ENCODE results near the gene SLIT3.

SLIT3 gene

DNA sequence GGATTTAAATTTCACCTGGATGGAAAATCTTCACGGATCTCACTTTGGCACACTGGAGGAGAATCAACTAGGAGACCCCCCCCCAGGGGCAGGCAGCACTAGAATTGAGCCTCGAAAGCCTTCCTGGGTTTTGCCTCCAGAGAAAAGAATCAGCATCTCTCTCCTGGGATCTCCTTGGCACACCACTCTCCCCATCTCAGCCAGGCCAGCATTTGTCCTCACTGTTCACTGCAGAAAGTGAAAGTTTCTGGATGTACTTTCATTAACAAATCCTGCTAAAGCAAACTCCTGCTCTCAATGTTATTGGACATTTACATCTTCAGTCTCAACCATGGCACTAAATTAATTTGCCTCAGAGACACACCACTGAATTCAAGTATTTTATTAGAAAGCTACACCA is 312.2 kb downstream of the SLIT3 start:
- H3K4me3 ChIP-seq (ENCODE audit: low read length): no peak overlapping the region
- no peaks in the 10 kb centered on the region for H4K20me1 ChIP-seq (ENCODE audit: insufficient read depth, low read length)
- no peaks in the 10 kb centered on the region for H3K79me2 ChIP-seq (ENCODE audit: low read length)
- H3K27ac ChIP-seq (ENCODE audit: low read length): no peak overlapping the region
- peaks cover 43% of the 10 kb centered on the region for H3K27me3 ChIP-seq (ENCODE audit: low read depth, low read length)
- no peak overlapping the region for H3K9ac ChIP-seq (ENCODE audit: low read length)
- H3K9me3 ChIP-seq (ENCODE audit: insufficient read depth, low read length): no peaks in the 10 kb centered on the region
- H3K4me2 ChIP-seq (ENCODE audit: low read length): no peak overlapping the region
- H2AFZ ChIP-seq (ENCODE audit: low read depth, low read length): no peak overlapping the region
- no peak for TF ChIP-seq EZH2phosphoT487 (IDR thresholded peaks at IDR 0.05; ENCODE audit: low read depth)
- TF ChIP-seq, protein P1, sequence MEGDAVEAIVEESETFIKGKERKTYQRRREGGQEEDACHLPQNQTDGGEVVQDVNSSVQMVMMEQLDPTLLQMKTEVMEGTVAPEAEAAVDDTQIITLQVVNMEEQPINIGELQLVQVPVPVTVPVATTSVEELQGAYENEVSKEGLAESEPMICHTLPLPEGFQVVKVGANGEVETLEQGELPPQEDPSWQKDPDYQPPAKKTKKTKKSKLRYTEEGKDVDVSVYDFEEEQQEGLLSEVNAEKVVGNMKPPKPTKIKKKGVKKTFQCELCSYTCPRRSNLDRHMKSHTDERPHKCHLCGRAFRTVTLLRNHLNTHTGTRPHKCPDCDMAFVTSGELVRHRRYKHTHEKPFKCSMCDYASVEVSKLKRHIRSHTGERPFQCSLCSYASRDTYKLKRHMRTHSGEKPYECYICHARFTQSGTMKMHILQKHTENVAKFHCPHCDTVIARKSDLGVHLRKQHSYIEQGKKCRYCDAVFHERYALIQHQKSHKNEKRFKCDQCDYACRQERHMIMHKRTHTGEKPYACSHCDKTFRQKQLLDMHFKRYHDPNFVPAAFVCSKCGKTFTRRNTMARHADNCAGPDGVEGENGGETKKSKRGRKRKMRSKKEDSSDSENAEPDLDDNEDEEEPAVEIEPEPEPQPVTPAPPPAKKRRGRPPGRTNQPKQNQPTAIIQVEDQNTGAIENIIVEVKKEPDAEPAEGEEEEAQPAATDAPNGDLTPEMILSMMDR (IDR thresholded peaks at IDR 0.05; ENCODE audit: low read depth, low read length): no peak
- peaks cover 13% of the 10 kb centered on the region for H3K4me1 ChIP-seq (ENCODE audit: low read length)
- H3K36me3 ChIP-seq (replicated peaks; ENCODE audit: low read depth, low read length): no peaks in the 10 kb centered on the region

DNA sequence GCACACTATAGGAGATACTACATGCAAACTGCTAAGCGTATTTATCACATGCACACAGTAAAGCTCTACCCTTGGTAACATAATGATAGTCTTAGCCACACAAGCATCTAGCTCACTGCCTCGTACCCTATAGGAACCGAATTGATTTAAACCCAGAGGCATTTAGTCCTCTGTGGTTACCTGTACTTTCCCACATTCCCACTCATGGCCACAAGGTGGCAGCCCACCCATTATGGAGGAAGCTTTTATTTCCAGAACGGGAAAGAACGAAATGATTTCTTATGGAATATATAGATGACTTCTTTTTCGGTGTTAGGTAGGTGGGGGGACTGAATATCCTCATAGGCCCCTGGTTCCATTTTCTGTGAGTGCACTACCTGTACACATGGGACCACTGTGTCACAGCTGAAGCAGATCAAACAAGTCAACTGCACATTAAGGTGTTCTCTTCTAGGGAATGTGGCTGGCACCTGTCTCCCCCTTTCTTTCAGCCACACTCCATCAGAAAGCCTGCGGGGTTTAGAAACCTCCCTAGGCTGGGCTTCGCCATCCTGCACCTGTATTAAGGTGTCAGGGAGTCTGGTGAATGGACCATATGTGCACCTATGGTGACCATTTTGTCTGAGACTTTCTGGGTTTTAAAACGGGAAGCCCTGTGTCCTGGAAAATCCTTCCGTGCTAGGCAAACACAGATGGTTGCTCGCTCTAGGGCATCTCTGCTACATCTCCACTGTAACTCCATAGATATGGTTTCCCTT is 313.2 kb downstream of the SLIT3 start:
- Histone ChIP-seq H3K4me2 (ENCODE audit: low read length) (no peak overlapping the region), H3K27me3 (ENCODE audit: low read depth, low read length) (peaks cover 45% of the 10 kb centered on the region), H2AFZ (ENCODE audit: low read depth, low read length) (no peak overlapping the region), H3K9ac (ENCODE audit: low read length) (no peak overlapping the region), H3K36me3 (replicated peaks; ENCODE audit: low read depth, low read length) (no peaks in the 10 kb centered on the region), H3K9me3 (ENCODE audit: insufficient read depth, low read length) (no peaks in the 10 kb centered on the region), H3K79me2 (ENCODE audit: low read length) (no peaks in the 10 kb centered on the region), H3K4me1 (ENCODE audit: low read length) (peaks cover 13% of the 10 kb centered on the region), H4K20me1 (ENCODE audit: insufficient read depth, low read length) (no peaks in the 10 kb centered on the region), H3K4me3 (ENCODE audit: low read length) (no peak overlapping the region), H3K27ac (ENCODE audit: low read length) (no peak overlapping the region)
- TF ChIP-seq, protein P1 (IDR thresholded peaks at IDR 0.05; ENCODE audit: low read depth, low read length): peak; percentile 93
- no peak for TF ChIP-seq EZH2phosphoT487 (IDR thresholded peaks at IDR 0.05; ENCODE audit: low read depth)

DNA sequence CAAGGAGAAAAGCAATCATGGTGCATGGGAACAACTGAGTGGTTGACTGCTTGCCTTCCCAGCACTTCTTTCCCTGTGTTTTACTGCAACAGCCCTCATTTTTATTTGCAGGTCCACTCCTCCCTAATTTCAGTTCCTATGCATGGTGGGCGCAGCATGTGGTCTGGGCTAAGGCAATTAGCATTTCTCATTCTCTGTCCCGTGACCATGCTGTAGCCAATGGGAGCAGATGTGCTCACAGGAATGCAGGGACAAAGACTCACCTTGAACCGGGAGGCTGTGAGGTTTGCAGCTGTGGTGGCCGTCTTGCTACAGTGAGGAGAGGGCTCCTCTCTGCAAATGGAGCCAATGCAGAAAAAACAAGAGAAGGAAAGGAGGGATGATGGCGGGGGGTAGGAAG is 315.5 kb downstream of the SLIT3 start:
- Histone ChIP-seq H3K27ac (ENCODE audit: low read length) (no peak overlapping the region), H3K36me3 (replicated peaks; ENCODE audit: low read depth, low read length) (no peaks in the 10 kb centered on the region), H3K9ac (ENCODE audit: low read length) (no peak overlapping the region), H3K4me3 (ENCODE audit: low read length) (no peak overlapping the region), H2AFZ (ENCODE audit: low read depth, low read length) (no peak overlapping the region), H3K9me3 (ENCODE audit: insufficient read depth, low read length) (no peaks in the 10 kb centered on the region), H3K4me1 (ENCODE audit: low read length) (peaks cover 13% of the 10 kb centered on the region), H3K27me3 (ENCODE audit: low read depth, low read length) (peaks cover 49% of the 10 kb centered on the region), H3K79me2 (ENCODE audit: low read length) (no peaks in the 10 kb centered on the region), H3K4me2 (ENCODE audit: low read length) (no peak overlapping the region), H4K20me1 (ENCODE audit: insufficient read depth, low read length) (no peaks in the 10 kb centered on the region)
- no peak for TF ChIP-seq EZH2phosphoT487 (IDR thresholded peaks at IDR 0.05; ENCODE audit: low read depth)

DNA sequence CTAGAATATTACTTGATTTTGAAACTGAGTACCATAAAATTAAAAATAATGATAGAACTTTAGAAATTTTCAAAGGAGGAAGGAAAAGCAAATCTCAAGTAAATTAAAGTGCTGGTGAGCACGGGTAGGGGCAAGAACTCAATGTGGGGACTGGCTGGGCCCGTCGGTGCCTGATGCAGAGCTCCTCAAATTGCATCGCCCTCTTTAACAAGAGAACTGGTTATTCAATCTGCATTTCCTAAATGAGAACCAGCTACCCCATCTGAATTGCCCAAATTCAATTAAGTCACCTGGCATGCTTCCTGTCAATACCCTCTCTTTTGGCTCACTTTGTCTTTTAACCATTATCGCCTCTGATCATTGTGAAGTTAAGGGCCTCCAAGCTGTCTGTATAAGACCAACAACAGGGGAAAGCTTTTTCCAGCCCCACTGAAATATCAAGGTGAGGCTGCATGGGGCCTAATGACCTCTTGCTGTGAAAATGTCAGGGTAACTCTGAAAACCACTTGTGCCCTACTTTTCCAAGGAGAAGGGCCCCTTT is 316.7 kb downstream of the SLIT3 start:
- H4K20me1 ChIP-seq (ENCODE audit: insufficient read depth, low read length): no peaks in the 10 kb centered on the region
- no peaks in the 10 kb centered on the region for H3K9me3 ChIP-seq (ENCODE audit: insufficient read depth, low read length)
- peaks cover 47% of the 10 kb centered on the region for H3K27me3 ChIP-seq (ENCODE audit: low read depth, low read length)
- no peak overlapping the region for H3K27ac ChIP-seq (ENCODE audit: low read length)
- H2AFZ ChIP-seq (ENCODE audit: low read depth, low read length): no peak overlapping the region
- TF ChIP-seq, protein P1 (IDR thresholded peaks at IDR 0.05; ENCODE audit: low read depth, low read length): no peak
- no peak for TF ChIP-seq EZH2phosphoT487 (IDR thresholded peaks at IDR 0.05; ENCODE audit: low read depth)
- no peak overlapping the region for H3K9ac ChIP-seq (ENCODE audit: low read length)
- H3K36me3 ChIP-seq (replicated peaks; ENCODE audit: low read depth, low read length): no peaks in the 10 kb centered on the region
- H3K4me2 ChIP-seq (ENCODE audit: low read length): no peak overlapping the region
- H3K4me3 ChIP-seq (ENCODE audit: low read length): no peak overlapping the region
- no peaks in the 10 kb centered on the region for H3K79me2 ChIP-seq (ENCODE audit: low read length)
- peaks cover 9% of the 10 kb centered on the region for H3K4me1 ChIP-seq (ENCODE audit: low read length)
